Measurements from ENCODE around the gene CAST.
"Not testable (repeated sequence)": the region's sequence is repeated elsewhere in the genome, so short reads cannot be mapped to it uniquely, and the experiment has no call there.

Gene CAST, protein sequence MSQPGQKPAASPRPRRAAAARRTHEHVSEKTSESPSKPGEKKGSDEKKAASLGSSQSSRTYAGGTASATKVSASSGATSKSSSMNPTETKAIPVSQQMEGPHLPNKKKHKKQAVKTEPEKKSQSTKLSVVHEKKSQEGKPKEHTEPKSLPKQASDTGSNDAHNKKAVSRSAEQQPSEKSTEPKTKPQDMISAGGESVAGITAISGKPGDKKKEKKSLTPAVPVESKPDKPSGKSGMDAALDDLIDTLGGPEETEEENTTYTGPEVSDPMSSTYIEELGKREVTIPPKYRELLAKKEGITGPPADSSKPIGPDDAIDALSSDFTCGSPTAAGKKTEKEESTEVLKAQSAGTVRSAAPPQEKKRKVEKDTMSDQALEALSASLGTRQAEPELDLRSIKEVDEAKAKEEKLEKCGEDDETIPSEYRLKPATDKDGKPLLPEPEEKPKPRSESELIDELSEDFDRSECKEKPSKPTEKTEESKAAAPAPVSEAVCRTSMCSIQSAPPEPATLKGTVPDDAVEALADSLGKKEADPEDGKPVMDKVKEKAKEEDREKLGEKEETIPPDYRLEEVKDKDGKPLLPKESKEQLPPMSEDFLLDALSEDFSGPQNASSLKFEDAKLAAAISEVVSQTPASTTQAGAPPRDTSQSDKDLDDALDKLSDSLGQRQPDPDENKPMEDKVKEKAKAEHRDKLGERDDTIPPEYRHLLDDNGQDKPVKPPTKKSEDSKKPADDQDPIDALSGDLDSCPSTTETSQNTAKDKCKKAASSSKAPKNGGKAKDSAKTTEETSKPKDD

DNA sequence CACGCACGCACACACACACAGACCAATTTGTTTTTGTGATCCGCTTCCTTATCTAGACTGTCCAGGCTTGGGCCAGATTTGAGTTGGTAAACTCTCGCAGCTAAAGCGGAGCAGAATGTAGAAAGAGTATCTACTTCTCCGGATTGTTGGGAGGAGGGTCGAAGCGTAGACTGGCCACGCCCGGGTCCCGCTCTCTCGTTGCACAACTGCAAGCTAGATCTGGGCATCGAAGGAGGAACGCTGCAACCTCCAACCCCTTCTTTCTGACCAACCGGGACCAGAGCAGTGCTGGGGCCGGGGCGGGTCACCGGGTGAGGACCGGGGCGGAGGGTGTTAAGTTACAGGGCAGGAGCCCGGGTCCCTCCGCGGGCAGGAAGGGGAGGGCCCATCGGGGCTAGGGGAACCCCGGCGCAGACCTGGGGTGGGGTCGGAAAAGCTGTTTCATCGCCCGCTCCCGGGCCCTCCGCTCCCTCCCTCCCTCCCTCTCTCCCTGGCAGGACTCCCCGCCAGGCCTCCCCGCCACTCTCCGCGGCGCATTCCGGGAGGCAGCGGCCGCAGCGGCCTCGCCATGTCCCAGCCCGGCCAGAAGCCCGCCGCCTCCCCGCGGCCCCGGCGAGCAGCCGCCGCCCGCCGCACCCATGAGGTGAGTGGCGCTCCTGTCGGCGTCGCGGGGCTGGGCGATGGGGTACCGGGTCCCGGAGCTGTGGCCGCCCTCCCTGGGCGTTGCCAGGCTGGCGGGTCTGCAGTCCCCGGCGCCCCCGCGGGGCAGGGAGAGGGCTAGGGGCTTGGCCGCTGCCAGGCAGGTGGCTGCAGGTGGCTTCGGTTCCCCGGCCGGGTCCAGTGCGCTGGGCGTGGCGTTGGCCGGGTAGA, at the start of gene CAST:
CAST (plus strand) TSS at position 522 of the 870 bp plus-strand sequence; CDS start at position 569, 47 bp downstream.
- DNase-seq: peak; percentile 67

DNA sequence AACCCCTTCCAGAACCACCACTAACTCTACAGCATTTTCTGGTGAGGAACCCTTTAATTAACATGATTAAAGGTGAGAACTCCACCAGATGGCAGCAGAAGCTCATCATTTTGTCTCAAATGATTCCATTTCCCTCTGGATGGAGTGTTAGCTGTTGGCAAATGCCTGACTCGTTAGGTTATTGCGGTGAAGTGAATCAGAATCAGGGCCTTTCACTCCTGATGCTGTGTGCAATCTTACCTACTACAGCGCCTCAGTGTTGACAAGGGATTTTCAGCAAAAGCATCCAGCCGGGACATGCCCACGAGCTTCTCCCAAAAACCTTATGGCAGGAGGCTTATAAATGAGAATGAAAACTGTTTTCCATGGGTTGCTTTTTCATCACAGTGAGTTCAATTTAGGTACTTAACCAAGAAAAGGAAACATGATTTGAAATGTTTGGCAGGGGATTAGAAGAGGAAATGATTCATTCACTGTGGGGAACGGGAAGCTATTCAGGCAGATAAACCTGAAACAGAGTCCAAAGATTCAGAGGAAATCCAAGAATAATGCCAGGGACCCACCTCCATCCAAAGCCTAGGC, 48.0 kb upstream of the CAST start:
- DNase-seq: peak; percentile 60

DNA sequence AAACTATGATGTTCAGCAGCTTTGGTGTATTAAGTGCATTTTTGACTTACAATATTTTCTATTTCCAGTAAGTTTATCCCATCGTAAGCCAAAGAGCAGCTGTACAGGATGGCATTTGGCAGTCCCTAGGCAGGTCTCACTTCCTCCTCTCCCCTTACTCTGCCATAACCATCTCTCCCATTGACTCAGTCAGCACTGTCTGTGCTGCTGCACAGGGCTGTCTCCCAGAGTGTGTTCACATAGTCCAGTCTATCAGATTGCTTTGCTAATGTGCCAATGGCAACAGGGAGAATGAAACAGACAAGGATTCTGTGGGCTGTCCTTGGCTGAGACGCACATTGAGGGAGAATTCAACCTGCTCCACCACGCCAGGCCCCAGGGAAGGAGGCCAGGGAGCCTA, 47.0 kb upstream of the CAST start:
- no peak for DNase-seq

DNA sequence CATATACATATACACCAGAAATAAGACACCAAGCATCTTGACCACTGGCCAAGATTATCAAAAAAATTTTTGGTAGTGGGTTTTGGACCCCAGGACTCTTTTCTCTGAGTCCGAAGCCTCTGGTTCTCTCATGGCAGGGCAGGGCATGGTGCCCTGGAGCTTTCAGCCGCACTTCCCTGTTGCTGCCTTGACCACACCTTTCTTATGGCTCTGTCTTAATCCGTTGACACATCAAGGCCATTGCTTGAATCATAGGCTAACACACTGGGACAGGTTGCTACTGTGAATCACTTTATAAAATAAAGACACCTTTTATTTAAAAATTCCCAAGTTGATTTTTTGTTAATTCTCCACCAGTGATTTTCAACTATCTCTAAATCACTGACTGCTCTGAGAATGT, 45.4 kb upstream of the CAST start:
- no peak for DNase-seq

DNA sequence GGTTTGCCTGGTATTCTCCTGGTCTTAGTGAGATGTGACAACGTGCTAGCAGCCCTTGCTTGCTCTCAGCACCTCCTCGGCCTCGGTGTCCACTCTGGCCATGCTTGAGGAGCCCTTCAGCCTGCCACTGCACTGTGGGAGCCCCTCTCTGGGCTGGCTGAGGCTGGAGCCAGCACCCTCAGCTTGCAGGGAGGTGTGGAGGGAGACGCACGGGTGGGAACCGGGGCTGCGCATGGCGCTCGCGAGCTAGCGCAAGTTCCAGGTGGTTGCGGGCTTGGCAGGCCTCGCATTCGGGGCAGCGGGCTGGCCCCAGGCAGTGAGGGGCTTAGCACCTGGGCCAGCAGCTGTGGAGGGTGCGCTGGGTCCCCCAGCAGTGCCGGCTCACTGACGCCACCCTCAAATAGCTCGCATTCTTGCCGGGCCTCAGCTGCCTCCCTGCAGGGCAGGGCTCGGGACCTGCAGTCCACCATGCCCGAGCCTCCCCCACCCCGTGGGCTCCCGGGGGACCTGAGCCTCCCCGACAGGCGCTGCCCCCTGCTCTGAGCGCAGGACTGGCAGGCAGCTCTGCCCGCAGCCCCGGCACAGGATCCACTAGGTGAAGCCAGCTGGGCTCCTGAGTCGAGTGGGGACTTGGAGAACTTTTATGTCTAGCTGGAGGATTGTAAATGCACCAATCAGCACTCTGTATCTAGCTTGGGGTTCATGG, 43.7 kb upstream of the CAST start:
- DNase-seq: not testable (repeated sequence)

DNA sequence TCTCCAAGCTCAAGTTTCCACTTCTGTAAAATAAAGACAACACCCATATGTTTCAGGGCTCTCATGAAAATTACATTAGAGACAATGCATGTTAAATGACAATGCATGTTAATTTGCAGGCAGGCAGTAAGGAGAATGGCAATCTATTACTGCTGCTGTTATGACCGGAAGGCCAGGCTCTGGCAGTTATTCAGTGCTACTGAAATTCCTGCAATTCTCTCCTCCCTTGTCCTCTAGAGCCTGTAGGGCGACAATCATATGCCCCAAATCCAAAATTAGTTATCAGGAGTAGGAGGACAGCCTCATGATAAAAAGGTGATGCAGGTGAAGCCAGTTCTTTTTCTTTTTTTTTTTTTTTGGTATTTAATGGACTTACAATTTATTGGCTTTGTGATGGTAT, 42.2 kb upstream of the CAST start:
- DNase-seq: no peak

DNA sequence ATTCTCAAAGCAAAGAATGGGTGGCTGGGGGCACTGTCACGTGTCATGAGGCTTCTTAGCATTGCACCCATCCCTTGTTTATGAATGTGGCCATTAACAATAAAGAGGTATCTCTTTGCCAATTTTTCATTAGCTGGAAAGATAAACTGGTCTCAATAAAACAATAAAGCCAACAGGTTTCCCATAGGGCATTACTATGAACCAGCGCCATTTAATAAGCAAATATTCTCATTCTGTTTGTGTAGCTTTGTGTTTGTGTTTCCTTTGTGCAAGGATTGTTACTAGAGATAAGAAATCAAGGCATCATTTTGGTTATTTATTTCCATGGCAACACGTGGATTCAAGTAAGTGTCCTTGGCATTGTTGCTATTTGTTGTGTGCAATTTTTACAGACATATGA, 37.6 kb upstream of the CAST start:
- no peak for DNase-seq

DNA sequence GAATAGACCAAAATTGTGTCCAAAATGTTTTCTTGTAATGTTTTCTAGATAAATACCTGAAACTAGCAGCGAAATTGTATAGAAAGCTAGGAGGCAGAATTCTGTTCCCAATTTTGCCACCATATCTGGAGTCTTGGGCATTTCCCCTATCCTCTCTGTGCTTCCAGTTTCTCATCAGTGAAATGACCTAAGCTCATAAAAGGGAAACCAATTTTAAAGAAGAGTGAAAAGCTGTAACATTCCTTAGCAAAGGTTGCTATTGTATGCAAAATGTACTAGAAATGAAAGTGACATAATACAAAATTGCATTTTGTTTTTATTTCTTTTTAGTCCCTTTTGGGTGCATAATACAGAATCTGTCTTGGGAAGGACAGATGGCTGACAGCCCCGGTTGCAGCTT, 36.8 kb upstream of the CAST start:
- DNase-seq: no peak

DNA sequence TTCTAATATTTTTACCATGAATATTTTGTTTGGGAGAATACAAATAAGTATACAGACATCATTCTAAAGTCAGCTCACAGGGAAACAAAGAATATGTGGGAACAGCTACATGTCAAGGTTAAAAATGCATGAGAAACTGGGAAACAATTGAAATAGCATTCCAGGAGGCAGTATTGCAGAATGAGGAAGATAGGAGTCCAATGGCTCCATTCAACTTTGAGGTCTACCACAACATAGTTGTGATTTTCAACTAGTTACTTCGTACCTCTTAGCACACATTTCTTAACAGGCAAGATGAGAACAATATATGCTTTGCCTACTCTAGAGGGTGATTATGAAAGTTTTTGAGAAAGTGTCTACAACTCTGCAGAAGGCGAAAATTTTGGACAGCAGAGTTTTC, 35.2 kb upstream of the CAST start:
- no peak for DNase-seq

DNA sequence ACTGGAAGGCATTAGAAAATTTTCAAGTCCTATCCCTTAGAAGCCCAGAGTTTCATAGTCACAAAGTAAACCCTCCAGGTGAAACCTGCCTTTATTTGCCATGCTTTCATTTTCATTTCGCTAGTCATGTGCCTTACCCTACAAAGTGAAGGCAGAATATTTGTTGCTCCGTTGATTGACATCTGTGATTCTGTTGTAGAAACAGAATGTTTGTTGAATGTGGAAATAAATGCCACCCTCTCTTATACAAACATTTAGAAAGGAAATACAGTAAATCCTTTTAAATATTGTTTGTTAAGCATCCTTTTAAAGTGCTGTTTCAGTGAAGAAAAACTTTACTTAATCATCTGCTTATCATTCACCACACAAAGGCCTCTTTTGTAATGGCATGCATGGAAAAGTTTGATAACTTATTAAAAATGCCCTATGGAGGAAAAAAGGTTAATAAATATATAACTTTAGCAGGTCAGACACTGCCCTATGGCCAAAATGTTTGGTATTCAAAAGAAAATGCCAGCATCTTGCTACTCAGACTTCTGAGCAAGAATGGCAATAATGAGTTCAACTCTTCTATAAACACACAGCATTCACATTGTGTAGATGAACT, 34.3 kb upstream of the CAST start:
- no peak for DNase-seq

DNA sequence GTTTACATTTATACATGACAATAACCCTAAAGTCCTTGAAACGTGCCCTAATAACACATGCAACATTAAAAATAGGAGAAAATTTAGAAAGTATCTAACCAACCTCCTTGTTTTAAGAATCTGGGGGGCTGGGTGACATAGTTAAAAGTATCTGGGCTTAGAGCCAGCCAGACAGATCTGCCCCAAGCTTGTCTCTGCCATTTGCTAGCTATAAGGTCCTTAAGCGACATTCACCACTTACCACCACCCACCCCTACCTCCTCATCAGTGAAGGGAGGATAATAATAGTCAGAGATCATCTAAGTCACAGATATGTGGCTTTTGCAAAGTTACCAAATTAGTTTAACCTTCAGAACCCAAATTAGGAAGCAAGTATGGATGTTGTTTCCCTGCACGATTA, 33.8 kb upstream of the CAST start:
- DNase-seq: no peak

DNA sequence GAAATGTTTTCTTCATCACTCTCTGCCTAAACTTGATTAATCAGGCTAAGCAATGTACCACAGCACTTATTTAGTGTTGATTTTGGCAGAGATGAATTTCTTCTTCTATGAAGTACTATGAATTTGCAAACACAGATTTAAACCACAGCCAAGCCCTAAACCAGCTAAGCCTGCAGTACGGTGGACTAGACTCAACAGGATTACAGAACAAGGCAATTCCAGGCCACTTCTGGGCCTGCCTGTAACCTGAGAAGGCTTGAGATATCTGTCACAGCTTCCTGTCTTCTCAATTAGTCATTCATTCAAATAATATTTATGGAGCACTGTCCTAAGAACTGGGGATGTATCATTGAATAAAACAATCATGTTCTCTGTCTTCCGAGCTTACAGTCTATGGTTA, 32.4 kb upstream of the CAST start:
- peak; percentile 24 for DNase-seq

DNA sequence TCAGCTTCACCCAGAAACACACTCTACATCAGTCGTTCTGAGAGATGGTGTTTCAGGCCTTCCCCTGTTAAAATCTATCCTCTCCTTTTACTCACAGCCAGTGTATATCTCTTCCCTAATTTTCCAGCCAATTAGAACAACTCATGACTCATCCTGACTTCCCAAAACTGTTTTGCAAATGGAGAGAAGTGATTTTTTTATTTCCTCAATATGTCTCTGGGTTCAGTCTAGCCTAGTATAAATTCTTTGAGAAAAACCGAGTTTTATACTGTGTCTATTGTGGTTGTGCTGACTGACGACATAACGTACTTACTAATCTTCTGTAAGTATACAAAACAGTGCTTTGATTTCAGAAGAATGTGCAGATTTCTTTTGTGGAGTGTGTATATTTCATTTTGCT, 28.4 kb upstream of the CAST start:
- no peak for DNase-seq

DNA sequence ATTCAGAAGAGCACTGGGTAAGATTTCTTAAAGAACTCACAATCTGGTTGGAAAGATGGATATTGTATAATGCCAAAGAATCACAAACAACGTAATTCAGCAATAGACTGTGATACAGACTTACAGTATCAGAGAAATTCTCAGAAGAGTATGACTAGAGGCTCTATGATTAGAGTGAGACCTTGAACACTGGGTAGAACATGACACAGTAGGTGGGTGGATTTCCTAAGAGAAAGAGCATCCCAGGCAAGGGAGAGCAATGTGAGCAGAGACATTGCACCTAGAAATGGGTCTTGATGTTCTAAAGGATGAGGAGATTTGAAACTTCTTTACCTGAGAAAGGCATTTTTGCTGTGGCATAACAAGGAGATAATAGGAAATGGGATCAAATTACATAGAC, 27.3 kb upstream of the CAST start:
- DNase-seq: no peak

DNA sequence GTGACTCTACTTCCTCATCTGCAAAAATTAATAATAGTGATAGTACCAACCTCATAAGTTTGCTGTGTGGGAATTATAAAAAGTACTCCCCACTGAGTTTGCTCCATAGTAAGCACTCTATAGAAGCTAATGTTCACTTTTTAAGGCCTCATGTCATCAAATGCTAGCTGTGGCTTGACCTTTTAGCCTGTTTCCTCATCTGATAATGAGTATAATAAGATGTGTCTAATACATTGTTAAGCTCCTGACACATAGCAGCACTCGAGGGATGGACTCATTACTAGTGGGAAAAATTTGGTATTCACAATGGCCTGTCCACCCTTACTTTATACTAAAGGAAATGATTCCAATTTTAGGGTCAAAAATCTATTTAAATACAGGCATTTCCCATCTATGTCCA, 26.1 kb upstream of the CAST start:
- no peak for DNase-seq

DNA sequence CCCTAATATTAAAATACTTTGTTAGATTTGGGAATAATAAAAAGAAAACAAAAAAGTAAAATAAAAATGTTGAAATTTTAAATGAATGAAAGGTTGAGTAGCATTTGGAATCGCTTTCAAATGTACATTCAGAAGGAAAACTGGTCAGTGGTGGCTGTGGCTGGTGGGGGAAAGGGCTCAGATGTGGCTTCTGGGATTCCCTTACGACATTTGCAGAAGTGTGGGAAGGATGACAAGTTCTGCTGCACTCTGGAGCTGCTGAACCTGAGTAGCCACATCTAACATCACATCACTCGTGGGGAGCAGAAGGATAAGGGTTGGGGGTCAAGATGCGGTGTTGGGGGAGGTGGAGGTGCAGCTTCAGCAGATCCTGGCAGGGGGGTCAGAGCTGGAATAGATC, 25.6 kb upstream of the CAST start:
- no peak for DNase-seq

DNA sequence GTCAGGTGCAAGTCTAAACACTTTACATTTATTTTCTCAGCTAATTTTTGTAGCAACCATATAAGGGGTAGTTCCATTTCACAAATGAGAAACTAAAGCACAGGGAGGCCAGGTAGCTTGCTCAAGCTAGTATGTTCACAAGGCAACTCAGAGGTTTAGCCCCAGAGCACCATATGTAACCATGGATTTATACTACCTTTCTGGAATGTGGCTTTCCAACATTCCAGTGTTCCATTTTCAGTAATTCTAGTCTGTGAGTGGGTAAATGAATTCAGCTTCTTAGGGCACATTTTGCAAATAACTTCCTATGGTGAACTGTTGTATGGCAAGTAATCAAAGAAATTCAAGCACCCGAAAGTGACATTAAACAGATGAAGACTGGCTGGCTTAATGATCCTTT, 25.0 kb upstream of the CAST start:
- no peak for DNase-seq

DNA sequence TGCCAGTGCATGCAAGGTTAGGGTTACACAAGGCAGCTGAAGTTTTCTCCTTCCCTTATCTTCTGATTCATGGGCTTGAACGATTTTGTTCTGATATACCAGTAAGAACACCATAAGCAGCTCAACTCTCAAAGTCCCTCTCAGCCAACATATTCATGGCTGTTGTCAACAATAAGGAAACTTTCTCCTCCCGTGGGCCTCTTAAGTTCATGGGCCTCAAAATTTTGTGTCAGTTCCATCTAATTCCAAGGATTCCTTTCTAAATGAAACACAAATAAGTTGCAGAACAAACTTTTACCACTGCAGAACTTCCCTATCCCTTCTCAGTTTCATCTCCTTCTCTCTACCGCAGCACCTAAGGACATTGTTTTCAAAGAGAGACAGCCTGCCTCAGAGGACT, 23.6 kb upstream of the CAST start:
- no peak for DNase-seq

DNA sequence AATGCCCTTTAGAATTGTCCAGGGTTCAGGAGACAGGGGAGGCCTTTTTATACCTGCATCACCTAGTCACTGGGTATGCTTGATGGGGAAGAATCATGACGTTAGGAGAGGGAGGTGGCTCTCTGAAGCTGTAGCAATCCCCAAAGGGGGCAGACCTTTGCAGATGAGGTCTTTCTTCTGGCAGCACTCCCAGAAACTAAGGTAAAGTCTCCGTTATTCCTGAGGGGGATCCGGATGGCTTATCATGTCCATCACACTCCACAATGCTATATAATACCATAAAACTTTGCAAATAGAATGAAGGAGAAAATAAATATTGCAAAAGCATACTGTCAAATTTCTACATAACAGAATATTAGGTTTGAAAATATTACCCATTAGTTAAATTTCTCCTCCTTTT, 21.5 kb upstream of the CAST start:
- DNase-seq: no peak

DNA sequence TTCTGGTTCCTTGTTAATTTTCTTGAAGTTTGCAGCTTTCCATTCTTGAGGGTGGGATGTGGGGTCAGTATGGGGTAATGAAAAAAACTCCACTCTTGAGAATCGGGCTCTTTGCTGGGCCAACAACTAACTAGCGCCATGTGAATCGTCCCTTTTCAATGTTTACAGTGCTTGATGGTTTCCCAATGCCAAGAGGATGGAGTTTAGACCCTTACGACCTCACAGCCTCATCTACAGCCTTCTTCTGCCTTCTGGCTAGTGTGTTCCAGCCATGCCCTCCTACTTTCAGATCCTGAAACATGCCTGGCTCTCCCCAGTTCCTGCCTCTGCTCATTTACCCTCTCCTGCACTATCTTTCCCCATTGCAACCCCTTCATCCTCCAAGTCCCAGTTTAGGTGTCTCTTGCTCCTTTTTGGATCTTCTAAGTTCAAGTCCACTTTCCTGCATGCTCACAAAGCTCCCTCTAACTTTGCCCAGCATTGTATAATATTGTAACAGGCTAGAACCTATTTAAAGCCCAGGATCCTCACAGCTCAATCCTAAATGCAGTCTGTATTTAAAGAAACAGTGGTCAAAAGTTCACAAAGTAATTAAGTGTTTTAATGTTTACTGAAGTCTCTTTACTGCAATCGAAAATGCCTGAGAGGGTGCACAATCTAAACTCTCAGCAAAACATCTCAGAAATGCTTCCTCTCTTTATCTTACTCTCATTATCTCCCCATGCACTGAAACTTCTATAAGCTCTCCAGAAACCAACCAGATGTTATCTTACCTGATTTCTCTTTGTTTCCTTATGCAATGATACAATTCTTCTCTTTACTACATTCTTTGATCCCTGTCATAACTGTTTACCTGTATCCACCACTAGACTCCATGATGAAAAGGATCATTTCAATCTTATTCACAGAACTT, 20.6 kb upstream of the CAST start:
- no peak for DNase-seq

DNA sequence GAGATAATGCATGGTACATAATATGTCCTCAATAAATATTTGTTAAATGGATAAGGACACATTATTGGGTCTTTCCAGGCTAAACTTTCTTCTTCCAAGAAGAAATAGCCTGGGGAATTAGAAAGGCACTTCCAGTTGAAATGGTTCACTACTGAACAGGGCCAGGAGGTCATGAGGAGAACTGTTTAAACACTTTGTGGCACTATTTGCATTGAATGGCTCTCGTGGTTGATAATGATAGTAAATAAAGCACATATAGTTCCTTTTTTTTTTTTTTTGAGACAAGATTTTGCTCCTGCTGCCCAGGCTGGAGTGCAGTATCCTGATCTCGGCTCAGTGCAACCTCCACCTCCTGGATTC, 19.9 kb upstream of the CAST start:
- DNase-seq: no peak
